Stimulated activated naive CD8-positive, alpha-beta T cell treated with anti-CD3 and anti-CD28 coated beads, Interleukin-15, Interleukin-2, amounts not matched to agents 100 ng/mL and 50 ng/mL, for 24 hours (primary cell): ENCODE data around the gene CCDC187.
"Not testable (repeated sequence)": the region's sequence is repeated elsewhere in the genome, so short reads cannot be mapped to it uniquely, and the experiment has no call there.

Experiments used
- H3K27ac Mint-ChIP-seq: one replicate; pipeline ENCODE4 v1.8.0; 2021; ENCODE audit warnings: mild to moderate bottlenecking, mixed read lengths
- H3K27me3 Mint-ChIP-seq: one replicate; pipeline ENCODE4 v1.8.0; 2021; ENCODE audit warnings: mixed read lengths
- H3K36me3 Mint-ChIP-seq: one replicate; pipeline ENCODE4 v1.8.0; 2021; ENCODE audit warnings: low read depth, mixed read lengths
- H3K4me1 Mint-ChIP-seq: one replicate; pipeline ENCODE4 v1.8.0; 2021; ENCODE audit warnings: low read depth, mixed read lengths
- H3K4me3 Mint-ChIP-seq: one replicate; pipeline ENCODE4 v1.8.0; 2021; ENCODE audit warnings: mild to moderate bottlenecking, mixed read lengths
- H3K9me3 Mint-ChIP-seq: one replicate; pipeline ENCODE4 v1.8.0; 2021; ENCODE audit warnings: mixed read lengths

The CCDC187 gene

DNA sequence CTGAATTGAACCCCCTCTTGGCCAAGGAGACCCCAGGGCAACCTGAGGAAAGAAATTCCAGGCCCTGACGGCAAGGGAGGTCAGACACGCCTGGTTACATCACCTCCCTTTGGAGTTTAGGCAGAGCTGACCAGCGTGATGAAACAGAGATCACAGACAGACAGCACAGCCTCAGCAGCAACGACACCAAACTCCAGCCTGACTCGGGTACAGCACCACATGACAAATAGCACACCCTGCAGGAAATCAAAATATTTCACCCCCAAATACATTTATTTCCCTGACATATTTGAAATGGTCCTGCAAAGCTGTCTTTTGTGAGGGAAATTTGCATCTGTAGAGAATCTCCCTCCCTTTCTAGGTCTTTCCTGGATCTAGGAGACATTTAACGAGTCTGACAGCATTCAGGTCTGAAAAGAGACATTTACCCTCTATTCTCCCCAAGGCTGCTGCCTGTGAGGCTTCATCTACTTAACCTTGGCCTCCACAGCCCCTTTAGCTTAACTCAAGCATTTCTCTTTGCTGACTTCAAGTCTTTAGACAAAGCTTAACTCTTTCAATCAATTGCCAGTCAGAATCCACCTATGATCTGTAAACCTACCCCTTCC lies 60.9 kb downstream of the CCDC187 start:
- Mint-ChIP-seq H3K9me3 (no peaks in the 10 kb centered on the region), H3K27ac (peak overlapping the region; percentile 96), H3K27me3 (no peaks in the 10 kb centered on the region), H3K4me3 (peak overlapping the region; percentile 97), H3K4me1 (peaks cover 62% of the 10 kb centered on the region), H3K36me3 (peaks cover 18% of the 10 kb centered on the region)

DNA sequence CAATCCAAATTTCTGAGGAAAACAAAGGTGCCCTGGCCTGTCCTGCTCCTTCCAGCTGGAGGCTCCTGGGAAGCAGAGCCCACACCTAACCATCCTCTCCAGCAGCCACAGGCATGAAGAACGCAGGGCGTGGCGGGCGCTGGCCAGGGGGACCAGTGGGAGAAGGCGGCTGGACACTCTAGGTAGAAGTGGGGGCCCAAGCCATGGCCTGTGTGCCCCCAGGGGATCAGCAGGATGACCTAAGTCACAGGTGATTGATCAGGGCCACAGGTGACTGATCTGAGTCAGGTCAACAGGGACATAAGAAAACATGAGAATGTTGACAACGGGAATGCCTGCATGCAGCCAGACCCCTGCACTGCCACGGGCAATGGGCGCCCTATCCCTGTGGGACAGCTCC lies 61.6 kb downstream of the CCDC187 start:
- Mint-ChIP-seq H3K27me3 (no peaks in the 10 kb centered on the region), H3K4me1 (peaks cover 67% of the 10 kb centered on the region), H3K9me3 (no peaks in the 10 kb centered on the region), H3K27ac (no peak overlapping the region), H3K4me3 (no peak overlapping the region), H3K36me3 (peaks cover 18% of the 10 kb centered on the region)

DNA sequence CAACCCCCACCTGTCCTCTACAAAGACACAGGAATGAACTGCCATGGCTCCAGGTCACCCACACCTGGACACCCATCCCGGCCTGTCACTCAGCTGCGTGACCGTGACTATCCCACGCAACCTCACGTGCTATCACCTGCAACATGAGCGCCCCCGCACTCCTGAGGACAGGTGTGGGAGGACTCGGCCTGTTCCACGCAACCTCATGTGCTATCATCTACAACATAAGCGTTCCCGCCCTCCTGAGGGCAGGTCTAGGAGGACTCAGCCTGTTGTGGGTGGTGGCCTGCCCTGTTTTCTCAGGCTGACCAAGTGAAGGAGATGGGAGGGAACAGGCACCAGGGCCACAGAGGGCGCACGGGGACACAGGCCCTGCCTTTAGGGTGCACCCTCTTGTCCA lies 62.4 kb downstream of the CCDC187 start:
- Mint-ChIP-seq H3K36me3 (peaks cover 18% of the 10 kb centered on the region), H3K27ac (no peak overlapping the region), H3K4me1 (peaks cover 67% of the 10 kb centered on the region)

DNA sequence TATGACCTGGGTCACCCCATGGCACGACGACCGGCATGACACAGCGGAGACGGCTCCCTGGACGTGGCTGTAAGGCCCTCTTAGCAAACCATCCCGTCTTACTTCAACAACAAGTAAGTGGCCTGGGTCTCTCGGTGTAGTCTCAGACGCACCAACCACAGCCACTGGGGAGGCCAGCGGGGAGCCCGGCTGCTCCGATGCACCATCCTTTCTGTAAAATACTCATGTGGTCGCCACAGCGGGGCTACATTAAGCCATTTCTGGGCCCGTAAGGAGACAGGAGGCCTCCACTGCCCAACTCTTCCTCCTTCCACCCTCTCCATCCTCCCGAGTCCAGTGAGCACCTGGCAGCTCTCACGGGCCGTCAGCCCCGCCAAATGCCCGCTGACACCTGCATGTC lies 63.0 kb downstream of the CCDC187 start:
- Mint-ChIP-seq H3K4me1 (peaks cover 64% of the 10 kb centered on the region), H3K27me3 (no peaks in the 10 kb centered on the region), H3K9me3 (no peaks in the 10 kb centered on the region), H3K4me3 (no peak overlapping the region), H3K36me3 (peaks cover 18% of the 10 kb centered on the region), H3K27ac (no peak overlapping the region)

More for the DNA sequence above, 62.4 kb downstream of the CCDC187 start:
- Mint-ChIP-seq H3K9me3 (no peaks in the 10 kb centered on the region), H3K27me3 (no peaks in the 10 kb centered on the region), H3K4me3 (no peak overlapping the region)

DNA sequence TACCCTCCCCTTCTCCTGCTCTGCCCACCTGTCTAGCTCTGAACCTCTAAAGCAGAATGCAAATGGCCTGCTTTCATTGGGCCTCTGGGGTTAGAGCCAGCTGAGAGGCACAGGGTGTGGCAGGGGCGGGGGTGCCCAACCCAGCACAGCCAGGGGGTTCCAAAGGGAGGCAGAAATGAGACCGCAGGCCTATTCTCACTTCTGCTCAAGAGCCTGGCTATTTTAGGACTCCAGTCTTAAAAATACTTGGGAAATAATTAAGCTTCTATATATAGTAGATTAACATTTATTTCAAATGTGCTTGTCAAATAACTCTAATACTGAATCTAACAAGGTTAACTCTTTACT lies 63.9 kb downstream of the CCDC187 start:
- Mint-ChIP-seq H3K27me3 (no peaks in the 10 kb centered on the region), H3K36me3 (peaks cover 25% of the 10 kb centered on the region), H3K9me3 (no peaks in the 10 kb centered on the region), H3K4me3 (no peak overlapping the region), H3K4me1 (peaks cover 64% of the 10 kb centered on the region), H3K27ac (no peak overlapping the region)

DNA sequence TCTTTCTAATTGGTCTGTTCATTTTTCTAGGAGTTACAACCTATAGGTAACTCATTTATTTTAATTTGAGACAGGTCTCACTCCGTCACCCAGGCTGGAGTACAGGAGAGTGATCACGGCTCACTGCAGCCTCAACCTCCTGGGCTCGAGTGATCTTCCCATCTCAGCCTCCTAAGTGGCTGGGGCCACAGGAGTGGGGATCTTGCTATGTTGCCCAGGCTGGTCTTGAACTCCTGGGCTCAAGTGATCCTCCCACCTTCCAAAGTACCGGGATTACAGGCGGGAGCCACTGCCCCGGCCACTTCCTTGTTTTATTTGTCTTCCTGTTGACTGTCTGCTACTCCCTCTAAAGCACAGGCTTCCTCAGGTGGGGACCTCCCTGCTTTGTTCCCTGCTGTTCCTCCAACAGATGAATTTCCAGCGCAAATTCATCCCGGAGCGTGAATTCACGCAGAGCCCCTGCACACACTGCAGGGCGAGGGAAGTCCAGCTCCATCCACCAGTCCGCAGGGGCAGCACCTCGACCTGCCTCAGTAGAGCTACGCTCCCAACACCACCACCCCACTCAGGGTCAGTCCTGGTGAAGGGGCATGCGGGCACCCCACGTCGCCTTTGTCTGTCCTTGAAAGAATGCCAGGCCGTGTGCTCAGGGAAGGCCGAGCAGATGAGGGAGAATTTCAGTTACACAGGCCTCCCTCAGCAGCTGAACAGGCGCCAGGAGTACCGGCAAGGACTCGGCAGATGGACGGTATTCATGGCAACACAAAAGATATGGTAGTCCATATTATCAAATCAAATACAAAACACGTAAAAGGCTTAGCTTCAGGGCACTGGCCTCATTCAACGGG lies 64.5 kb downstream of the CCDC187 start:
- peaks cover 63% of the 10 kb centered on the region for H3K4me1 Mint-ChIP-seq
- no peaks in the 10 kb centered on the region for H3K9me3 Mint-ChIP-seq
- H3K27ac Mint-ChIP-seq: no peak overlapping the region
- H3K36me3 Mint-ChIP-seq: peaks cover 22% of the 10 kb centered on the region
- H3K4me3 Mint-ChIP-seq: no peak overlapping the region
- no peaks in the 10 kb centered on the region for H3K27me3 Mint-ChIP-seq

DNA sequence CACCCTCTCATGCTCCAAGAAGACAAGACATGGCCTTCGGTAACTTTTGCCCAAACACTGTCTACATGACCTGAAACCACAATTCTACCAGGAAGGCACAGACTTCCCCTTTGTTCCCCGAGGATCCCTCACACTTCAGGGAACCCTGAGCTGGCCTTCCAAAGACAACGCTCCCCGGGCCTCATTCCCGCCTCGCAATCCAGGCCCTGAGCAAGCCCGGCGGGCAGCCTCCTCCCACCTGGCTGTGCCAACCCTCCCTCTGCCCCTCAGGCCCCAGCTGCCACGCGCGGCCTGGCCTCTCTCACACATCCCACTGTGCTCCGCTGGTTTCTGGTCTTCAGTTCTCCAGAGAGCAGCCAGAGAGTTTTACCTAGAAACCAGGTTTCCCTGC lies 65.6 kb downstream of the CCDC187 start:
- Mint-ChIP-seq H3K9me3 (no peaks in the 10 kb centered on the region), H3K36me3 (peaks cover 32% of the 10 kb centered on the region), H3K4me1 (peaks cover 63% of the 10 kb centered on the region), H3K27ac (no peak overlapping the region), H3K27me3 (no peaks in the 10 kb centered on the region), H3K4me3 (no peak overlapping the region)

DNA sequence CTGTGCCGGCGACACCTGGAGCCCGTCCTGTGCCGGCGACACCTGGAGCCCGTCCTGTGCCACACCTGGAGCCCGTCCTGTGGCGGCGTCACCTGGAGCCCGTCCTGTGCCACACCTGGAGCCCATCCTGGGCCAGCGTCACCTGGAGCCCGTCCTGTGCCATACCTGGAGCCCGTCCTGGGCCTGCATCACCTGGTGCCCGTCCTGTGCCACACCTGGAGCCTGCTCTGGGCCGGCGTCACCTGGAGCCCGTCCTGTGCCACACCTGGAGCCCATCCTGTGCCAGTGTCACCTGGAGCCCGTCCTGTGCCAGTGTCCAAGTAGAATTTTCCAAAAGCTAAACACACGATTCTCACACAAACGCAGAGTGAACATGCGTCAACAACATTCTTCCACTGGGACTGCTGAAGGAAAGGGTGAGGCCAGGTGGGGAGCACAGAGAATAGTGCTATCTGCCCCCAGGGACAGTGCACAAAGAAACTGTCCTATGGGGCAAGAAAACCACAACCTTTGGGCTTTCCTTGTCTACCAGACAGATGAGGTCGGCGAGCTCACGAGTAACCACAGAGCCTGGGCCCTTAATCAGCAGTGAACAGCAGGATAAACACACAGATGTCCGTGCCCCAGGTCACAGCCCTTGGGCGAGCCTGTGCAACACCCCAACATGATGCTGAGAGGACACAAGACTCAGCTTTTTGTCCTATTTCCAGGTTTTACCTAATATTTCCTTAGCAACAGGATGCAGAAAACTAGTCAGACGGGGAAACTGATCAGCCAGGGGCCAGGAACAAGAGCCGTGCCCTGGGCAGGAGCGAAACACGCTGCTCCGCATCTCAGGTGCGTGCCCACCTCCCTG lies 66.2 kb downstream of the CCDC187 start:
- Mint-ChIP-seq H3K27ac (no peak overlapping the region), H3K4me1 (peaks cover 63% of the 10 kb centered on the region), H3K36me3 (peaks cover 34% of the 10 kb centered on the region), H3K9me3 (no peaks in the 10 kb centered on the region), H3K27me3 (no peaks in the 10 kb centered on the region), H3K4me3 (no peak overlapping the region)

DNA sequence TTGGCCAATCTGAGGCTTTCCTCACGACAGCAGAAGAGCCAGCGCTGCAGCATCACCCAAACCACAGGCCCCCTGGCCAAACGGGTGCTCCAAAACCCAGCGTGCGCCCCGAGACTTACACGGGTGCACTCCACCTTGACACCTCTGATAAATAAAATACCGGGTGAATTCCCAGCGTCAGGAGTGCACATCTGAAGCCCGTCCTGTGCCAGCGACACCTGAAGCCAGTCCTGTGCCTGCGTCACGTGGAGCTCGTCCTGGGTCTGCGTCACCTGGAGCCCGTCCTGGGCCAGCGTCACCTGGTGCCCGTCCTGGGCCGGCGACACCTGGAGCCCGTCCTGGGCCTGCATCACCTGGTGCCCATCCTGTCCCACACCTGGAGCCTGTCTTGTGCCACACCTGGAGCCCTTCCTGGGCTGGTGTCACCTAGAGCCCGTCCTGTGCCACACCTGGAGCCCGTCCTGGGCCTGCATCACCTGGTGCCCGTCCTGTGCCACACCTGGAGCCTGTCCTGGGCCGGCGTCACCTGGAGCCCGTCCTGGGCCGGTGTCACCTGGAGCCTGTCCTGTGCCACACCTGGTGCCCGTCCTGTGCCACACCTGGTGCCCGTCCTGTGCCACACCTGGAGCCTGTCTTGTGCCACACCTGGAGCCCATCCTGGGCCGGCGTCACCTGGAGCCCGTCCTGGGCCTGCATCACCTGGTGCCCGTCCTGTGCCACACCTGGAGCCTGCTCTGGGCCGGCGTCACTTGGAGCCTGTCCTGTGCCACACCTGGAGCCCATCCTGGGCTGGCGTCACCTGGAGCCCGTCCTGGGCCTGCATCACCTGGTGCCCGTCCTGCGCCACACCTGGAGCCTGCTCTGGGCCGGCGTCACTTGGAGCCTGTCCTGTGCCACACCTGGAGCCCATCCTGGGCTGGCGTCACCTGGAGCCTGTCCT lies 67.2 kb downstream of the CCDC187 start:
- not testable (repeated sequence) for H3K9me3 Mint-ChIP-seq, H3K27me3 Mint-ChIP-seq, H3K27ac Mint-ChIP-seq, H3K4me3 Mint-ChIP-seq
- H3K36me3 Mint-ChIP-seq: peaks cover 38% of the 10 kb centered on the region
- peaks cover 65% of the 10 kb centered on the region for H3K4me1 Mint-ChIP-seq

DNA sequence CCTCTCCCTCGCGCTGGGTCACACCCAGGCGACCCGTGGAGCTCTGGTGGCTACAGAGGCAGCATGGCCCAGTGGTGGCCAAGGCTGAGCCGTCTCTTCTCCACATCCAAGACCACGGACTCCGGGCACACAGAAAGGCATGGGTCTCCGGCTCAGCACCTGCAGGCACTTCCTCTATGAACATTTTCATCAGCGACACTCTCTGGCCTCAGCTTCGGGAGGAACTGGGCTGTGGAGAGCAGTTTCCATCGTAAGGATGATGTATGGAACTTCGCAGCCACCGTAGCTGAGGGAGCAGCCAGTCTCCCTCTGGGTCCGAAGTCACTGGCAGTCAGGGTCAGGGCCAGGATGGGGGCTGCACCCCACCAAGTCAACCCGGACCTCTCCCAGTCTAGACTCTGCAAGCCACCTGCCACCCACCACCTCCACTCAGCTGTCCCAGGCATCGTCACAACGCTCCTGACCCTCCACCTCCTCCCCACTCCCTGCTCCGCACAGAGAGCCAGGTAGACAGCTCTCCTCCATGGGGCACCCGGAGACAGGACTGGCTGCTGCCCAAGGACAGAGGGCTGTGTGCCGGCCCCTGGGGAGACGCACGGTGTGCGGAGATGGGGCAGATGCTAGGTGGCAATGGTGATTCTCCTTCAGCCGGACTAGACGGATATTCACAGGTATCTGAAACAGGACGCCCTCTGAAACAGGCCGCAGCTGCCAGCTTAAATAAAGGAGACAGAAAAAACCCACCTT lies 68.0 kb downstream of the CCDC187 start:
- Mint-ChIP-seq H3K9me3 (no peaks in the 10 kb centered on the region), H3K4me3 (no peak overlapping the region), H3K4me1 (peaks cover 56% of the 10 kb centered on the region), H3K27me3 (no peaks in the 10 kb centered on the region), H3K27ac (no peak overlapping the region), H3K36me3 (peaks cover 39% of the 10 kb centered on the region)

DNA sequence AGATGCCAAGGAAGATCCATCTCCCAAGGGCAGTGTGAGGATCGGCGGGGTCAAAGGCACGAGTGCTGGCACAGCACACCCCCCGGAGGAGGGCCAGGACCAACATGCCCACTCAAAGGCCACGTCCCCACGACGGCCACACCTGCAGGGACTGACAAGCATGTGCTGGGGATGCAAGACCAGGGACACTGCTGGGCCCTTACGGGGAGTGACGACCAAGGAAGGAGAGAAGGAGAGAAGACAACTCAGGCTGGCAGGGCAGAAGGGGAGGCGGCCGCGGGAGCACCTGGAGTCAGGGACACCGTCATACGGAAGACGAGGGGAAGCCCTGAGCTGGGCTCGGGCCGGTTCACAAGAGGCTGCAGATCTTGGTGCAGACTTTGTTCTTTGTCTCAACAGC lies 68.7 kb downstream of the CCDC187 start:
- H3K9me3 Mint-ChIP-seq: no peaks in the 10 kb centered on the region
- H3K27ac Mint-ChIP-seq: no peak overlapping the region
- no peaks in the 10 kb centered on the region for H3K27me3 Mint-ChIP-seq
- peaks cover 56% of the 10 kb centered on the region for H3K4me1 Mint-ChIP-seq
- peaks cover 42% of the 10 kb centered on the region for H3K36me3 Mint-ChIP-seq
- H3K4me3 Mint-ChIP-seq: no peak overlapping the region

DNA sequence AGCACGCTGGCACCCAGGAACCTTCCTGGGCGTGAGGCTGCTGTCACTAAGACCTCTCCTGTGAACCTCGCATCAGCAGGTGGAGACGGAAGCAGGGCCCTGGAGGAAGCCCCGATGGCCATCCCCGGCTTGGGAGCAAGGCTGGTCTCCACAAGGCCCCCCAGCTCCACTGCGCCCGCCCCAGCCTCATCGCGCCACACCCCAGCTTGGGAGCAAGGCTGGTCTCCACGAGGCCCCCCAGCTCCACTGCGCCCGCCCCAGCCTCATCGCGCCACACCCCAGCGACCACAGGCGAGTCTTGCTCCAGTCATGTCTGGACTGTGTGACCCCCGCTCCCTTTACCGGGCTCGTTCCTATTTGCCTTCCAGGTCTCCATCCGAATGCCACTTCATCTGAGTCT lies 69.3 kb downstream of the CCDC187 start:
- peaks cover 60% of the 10 kb centered on the region for H3K4me1 Mint-ChIP-seq
- H3K9me3 Mint-ChIP-seq: no peaks in the 10 kb centered on the region
- no peak overlapping the region for H3K27ac Mint-ChIP-seq
- H3K36me3 Mint-ChIP-seq: peaks cover 41% of the 10 kb centered on the region
- no peaks in the 10 kb centered on the region for H3K27me3 Mint-ChIP-seq
- no peak overlapping the region for H3K4me3 Mint-ChIP-seq

DNA sequence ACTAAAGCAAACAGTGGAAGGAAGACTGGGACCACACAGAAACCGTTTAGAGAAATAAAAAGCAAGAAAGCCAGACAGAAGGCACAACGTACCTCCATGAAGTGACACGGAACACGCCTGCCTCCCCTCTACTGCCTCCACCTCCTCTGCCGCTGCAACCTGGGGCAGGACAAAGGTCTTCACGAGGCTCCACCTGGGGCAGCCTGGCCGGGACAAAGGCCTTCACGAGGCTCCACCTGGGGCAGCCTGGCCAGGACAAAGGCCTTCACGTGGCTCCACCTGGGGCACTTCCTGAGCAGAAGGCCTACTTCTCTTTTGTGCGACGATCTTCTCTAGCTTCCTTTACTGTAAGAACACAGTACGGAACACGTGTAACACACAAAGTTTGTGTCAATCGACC lies 70.0 kb downstream of the CCDC187 start:
- Mint-ChIP-seq H3K4me1 (peaks cover 57% of the 10 kb centered on the region), H3K4me3 (no peak overlapping the region), H3K36me3 (peaks cover 38% of the 10 kb centered on the region), H3K27ac (peak overlapping the region; percentile 26), H3K27me3 (no peaks in the 10 kb centered on the region), H3K9me3 (no peaks in the 10 kb centered on the region)

DNA sequence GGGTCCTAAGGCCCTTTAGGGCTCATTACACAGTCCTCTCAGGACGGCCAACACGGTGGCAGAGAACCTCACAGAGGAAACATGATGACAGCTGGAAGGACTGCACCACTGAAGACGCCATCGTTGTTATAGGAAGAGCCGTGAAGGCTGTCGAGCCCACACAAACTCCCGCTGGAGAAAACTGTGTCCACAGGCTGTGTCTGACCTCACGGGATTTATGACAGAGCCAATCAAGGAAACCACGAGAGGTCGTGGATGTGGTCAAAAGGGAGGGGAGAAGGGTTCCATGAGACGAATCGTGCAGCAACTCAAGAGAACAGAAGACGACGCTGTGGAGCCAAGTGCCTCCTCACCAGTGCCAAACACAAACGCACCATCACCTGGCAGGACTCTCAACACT lies 70.5 kb downstream of the CCDC187 start:
- no peaks in the 10 kb centered on the region for H3K27me3 Mint-ChIP-seq

More for the DNA sequence above, 70.5 kb downstream of the CCDC187 start:
- Mint-ChIP-seq H3K4me3 (no peak overlapping the region), H3K9me3 (no peaks in the 10 kb centered on the region), H3K27ac (peak overlapping the region; percentile 26), H3K36me3 (peaks cover 42% of the 10 kb centered on the region), H3K4me1 (peaks cover 57% of the 10 kb centered on the region)
